ENCODE results near the gene GIN1.

GIN1 gene

GRCh38 chr5:103036601-103037000 is 83.3 kb downstream of the GIN1 start:
- DNase-seq (ENCODE audit: low read depth), result no peak

Data from activated T-helper 1 cell treated with Interleukin-2 at 50 U/mL for 16 hours (primary cell).